Activated T-cell treated with anti-CD3 and anti-CD28 coated beads, Interleukin-2, amount 50 U/mL, for 4 hours (primary cell): ENCODE data around the gene RAB35. TPM values are rescaled to one million over a fixed set of nuclear protein-coding genes. Genes with fewer than 3 reads are reported as not detected.

Experiments used
- ATAC-seq, 2 donors: fragments of 200-7000 bp; cut with Tn5 transposase; one replicate each; pipeline ENCODE4 v1.10.0; 2021
- DNase-seq: peaks from one replicate; pipeline ENCODE4 v3.0.0-alpha.2; 2020
- H3K27me3 Mint-ChIP-seq: one replicate; pipeline ENCODE4 v1.8.0; 2021; ENCODE audit warnings: low read depth, mixed read lengths
- H3K36me3 Mint-ChIP-seq: one replicate; pipeline ENCODE4 v1.8.0; 2022; ENCODE audit warnings: mixed read lengths; ENCODE audit not compliant: insufficient read depth
- H3K4me1 Mint-ChIP-seq: one replicate; pipeline ENCODE4 v1.8.0; 2021; ENCODE audit warnings: low read depth, mixed read lengths
- H3K4me3 Mint-ChIP-seq: one replicate; pipeline ENCODE4 v1.8.0; 2021; ENCODE audit warnings: mild to moderate bottlenecking, moderate library complexity, mixed read lengths
- H3K9me3 Mint-ChIP-seq: one replicate; pipeline ENCODE4 v1.8.0; 2021; ENCODE audit warnings: mixed read lengths
- total RNA-seq, 3 donors: library from RNA; stranded (reverse); gene quantifications; one replicate each; pipeline ENCODE4 v1.2.1, GENCODE V29; 2021

RAB35 gene
- total RNA-seq = 10 to 100 TPM; 70.4 to 90.8 (median 74.6) TPM

GRCh38 chr12:120116441-120116791 lies at the start of gene RAB35:
RAB35 (minus strand) TSS chr12:120116753; CDS start chr12:120116650, 103 bp downstream.
- Mint-ChIP-seq H3K27me3 (no peaks in the 10 kb centered on the region), H3K36me3 (peaks cover 17% of the 10 kb centered on the region), H3K4me1 (peaks cover 77% of the 10 kb centered on the region), H3K9me3 (no peaks in the 10 kb centered on the region), H3K4me3 (peak within 1 kb of the TSS; percentile 93)
- ATAC-seq (peak in 1 of 2 donors; percentile 11), DNase-seq (no peak)

GRCh38 chr12:120164293-120164692 lies 47.7 kb upstream of the RAB35 start:
- H3K4me1 Mint-ChIP-seq = no peaks in the 10 kb centered on the region
- no peaks in the 10 kb centered on the region for H3K9me3 Mint-ChIP-seq
- ATAC-seq = no peak
- H3K27me3 Mint-ChIP-seq = no peaks in the 10 kb centered on the region
- no peak for DNase-seq
- H3K36me3 Mint-ChIP-seq = peaks cover 36% of the 10 kb centered on the region
- no peak overlapping the region for H3K4me3 Mint-ChIP-seq

GRCh38 chr12:120162763-120163162 lies 46.2 kb upstream of the RAB35 start:
- peaks cover 38% of the 10 kb centered on the region for H3K36me3 Mint-ChIP-seq

GRCh38 chr12:120161852-120162251 lies 45.3 kb upstream of the RAB35 start:
- H3K36me3 Mint-ChIP-seq = peaks cover 43% of the 10 kb centered on the region

More at GRCh38 chr12:120162763-120163162, 46.2 kb upstream of the RAB35 start:
- Mint-ChIP-seq H3K27me3 (no peaks in the 10 kb centered on the region), H3K4me3 (no peak overlapping the region), H3K4me1 (no peaks in the 10 kb centered on the region), H3K9me3 (no peaks in the 10 kb centered on the region)
- DNase-seq = no peak
- no peak for ATAC-seq

GRCh38 chr12:120159509-120160237 lies 43.1 kb upstream of the RAB35 start:
- no peak overlapping the region for H3K4me3 Mint-ChIP-seq
- no peaks in the 10 kb centered on the region for H3K27me3 Mint-ChIP-seq
- H3K36me3 Mint-ChIP-seq = peaks cover 57% of the 10 kb centered on the region
- no peaks in the 10 kb centered on the region for H3K4me1 Mint-ChIP-seq
- H3K9me3 Mint-ChIP-seq = no peaks in the 10 kb centered on the region
- DNase-seq (no peak), ATAC-seq (no peak)

More at GRCh38 chr12:120161852-120162251, 45.3 kb upstream of the RAB35 start:
- Mint-ChIP-seq H3K4me1 (no peaks in the 10 kb centered on the region), H3K9me3 (no peaks in the 10 kb centered on the region), H3K27me3 (no peaks in the 10 kb centered on the region), H3K4me3 (no peak overlapping the region)
- ATAC-seq (no peak), DNase-seq (no peak)

- DNase-seq (no peak), ATAC-seq (no peak)
- Mint-ChIP-seq H3K4me1 (no peaks in the 10 kb centered on the region), H3K27me3 (no peaks in the 10 kb centered on the region), H3K4me3 (no peak overlapping the region), H3K36me3 (peaks cover 59% of the 10 kb centered on the region), H3K9me3 (no peaks in the 10 kb centered on the region)
These were observed 41.8 kb upstream of the RAB35 start for GRCh38 chr12:120158351-120158750.

GRCh38 chr12:120157678-120158077 lies 41.1 kb upstream of the RAB35 start:
- DNase-seq (no peak), ATAC-seq (no peak)
- Mint-ChIP-seq H3K9me3 (no peaks in the 10 kb centered on the region), H3K4me3 (no peak overlapping the region), H3K36me3 (peaks cover 59% of the 10 kb centered on the region), H3K4me1 (no peaks in the 10 kb centered on the region), H3K27me3 (no peaks in the 10 kb centered on the region)

- H3K36me3 Mint-ChIP-seq = peaks cover 53% of the 10 kb centered on the region
- no peak for ATAC-seq
- no peak overlapping the region for H3K4me3 Mint-ChIP-seq
- DNase-seq = no peak
- no peaks in the 10 kb centered on the region for H3K9me3 Mint-ChIP-seq
- no peaks in the 10 kb centered on the region for H3K4me1 Mint-ChIP-seq
- H3K27me3 Mint-ChIP-seq = no peaks in the 10 kb centered on the region
These were observed 40.0 kb upstream of the RAB35 start for GRCh38 chr12:120156315-120157259.

- Mint-ChIP-seq H3K36me3 (peaks cover 45% of the 10 kb centered on the region), H3K9me3 (no peaks in the 10 kb centered on the region), H3K27me3 (no peaks in the 10 kb centered on the region), H3K4me1 (no peaks in the 10 kb centered on the region), H3K4me3 (no peak overlapping the region)
- DNase-seq (no peak), ATAC-seq (no peak)
These were observed 38.5 kb upstream of the RAB35 start for GRCh38 chr12:120155072-120155471.

GRCh38 chr12:120150919-120151525 lies 34.5 kb upstream of the RAB35 start:
- DNase-seq (no peak), ATAC-seq (no peak)
- H3K4me3 Mint-ChIP-seq = no peak overlapping the region
- no peaks in the 10 kb centered on the region for H3K4me1 Mint-ChIP-seq
- H3K27me3 Mint-ChIP-seq = no peaks in the 10 kb centered on the region
- H3K9me3 Mint-ChIP-seq = no peaks in the 10 kb centered on the region
- H3K36me3 Mint-ChIP-seq = peaks cover 36% of the 10 kb centered on the region

GRCh38 chr12:120148011-120148410 lies 31.5 kb upstream of the RAB35 start:
- Mint-ChIP-seq H3K4me3 (no peak overlapping the region), H3K9me3 (no peaks in the 10 kb centered on the region), H3K27me3 (no peaks in the 10 kb centered on the region), H3K36me3 (peaks cover 28% of the 10 kb centered on the region), H3K4me1 (no peaks in the 10 kb centered on the region)
- DNase-seq (no peak), ATAC-seq (no peak)

- no peak overlapping the region for H3K4me3 Mint-ChIP-seq
- H3K27me3 Mint-ChIP-seq = no peaks in the 10 kb centered on the region
- no peaks in the 10 kb centered on the region for H3K4me1 Mint-ChIP-seq
- ATAC-seq (no peak), DNase-seq (no peak)
- no peaks in the 10 kb centered on the region for H3K9me3 Mint-ChIP-seq
- H3K36me3 Mint-ChIP-seq = peaks cover 42% of the 10 kb centered on the region
These were observed 28.6 kb upstream of the RAB35 start for GRCh38 chr12:120145164-120145563.

- H3K36me3 Mint-ChIP-seq = peaks cover 44% of the 10 kb centered on the region
- H3K4me1 Mint-ChIP-seq = no peaks in the 10 kb centered on the region
- H3K9me3 Mint-ChIP-seq = no peaks in the 10 kb centered on the region
- DNase-seq (no peak), ATAC-seq (no peak)
- H3K27me3 Mint-ChIP-seq = no peaks in the 10 kb centered on the region
- H3K4me3 Mint-ChIP-seq = no peak overlapping the region
These were observed 27.7 kb upstream of the RAB35 start for GRCh38 chr12:120144215-120144614.

GRCh38 chr12:120142231-120142877 lies 25.8 kb upstream of the RAB35 start:
- Mint-ChIP-seq H3K9me3 (no peaks in the 10 kb centered on the region), H3K4me3 (no peak overlapping the region)

More at GRCh38 chr12:120142231-120142877, 25.8 kb upstream of the RAB35 start:
- Mint-ChIP-seq H3K27me3 (no peaks in the 10 kb centered on the region), H3K4me1 (no peaks in the 10 kb centered on the region), H3K36me3 (peaks cover 40% of the 10 kb centered on the region)
- DNase-seq = no peak
- no peak for ATAC-seq
